ENCODE results near the gene PPP1R1B. TPM values are rescaled to one million over a fixed set of nuclear protein-coding genes. Genes with fewer than 3 reads are reported as not detected.

The PPP1R1B gene
- total RNA-seq, 1 donor from 2014 or later: 0.15 TPM

DNA sequence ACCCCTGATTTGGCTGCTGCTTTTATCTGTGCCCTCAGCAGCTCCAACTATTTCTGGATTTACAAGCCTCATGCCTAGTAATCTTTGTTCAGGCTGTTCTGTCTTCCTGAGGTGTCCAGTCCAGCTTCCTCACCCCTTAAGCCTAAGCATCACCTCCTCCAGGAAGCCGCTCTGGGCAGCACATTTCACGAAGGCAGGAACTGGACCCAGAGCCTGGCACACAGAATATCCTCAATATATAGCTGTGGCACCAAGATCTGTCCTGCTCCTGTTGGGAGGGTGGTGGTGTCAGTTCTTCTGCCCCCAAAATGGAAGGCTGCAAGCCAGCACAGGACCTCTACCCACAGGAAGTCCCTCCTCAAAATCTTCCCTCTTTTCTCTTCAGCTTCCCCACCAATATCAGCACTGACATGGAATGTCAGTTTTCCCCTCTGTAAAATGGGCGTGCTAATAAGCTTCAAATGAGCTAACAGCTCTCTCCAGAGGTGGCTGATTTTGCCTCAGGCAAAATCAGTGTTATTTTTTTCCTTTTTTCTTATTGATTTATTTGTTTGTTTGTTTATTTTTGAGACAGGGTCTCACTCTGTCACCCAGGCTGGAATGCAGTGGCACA is 12.1 kb upstream of the PPP1R1B start:
- DNase-seq (ENCODE audit: low read depth): no peak

DNA sequence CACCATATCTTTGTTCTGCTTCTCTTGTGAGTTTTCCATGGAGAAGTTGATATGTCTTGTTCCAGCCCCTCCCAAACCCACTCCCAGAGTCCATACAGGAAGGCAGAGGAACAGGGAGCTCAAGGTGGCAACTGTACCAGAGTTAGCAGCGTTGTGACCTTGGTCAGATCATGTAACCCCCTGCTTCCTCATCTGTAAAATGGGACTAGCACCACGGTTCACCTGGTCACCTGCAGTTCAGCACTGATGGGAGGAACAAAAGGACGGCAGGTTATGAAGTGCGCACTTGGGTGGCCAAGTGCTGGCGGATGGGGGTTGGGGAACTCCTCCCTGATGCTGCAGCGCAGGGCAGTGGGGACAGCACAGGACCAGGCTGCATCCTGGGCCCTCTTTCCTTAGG is 11.3 kb upstream of the PPP1R1B start:
- no peak for DNase-seq (ENCODE audit: low read depth)

DNA sequence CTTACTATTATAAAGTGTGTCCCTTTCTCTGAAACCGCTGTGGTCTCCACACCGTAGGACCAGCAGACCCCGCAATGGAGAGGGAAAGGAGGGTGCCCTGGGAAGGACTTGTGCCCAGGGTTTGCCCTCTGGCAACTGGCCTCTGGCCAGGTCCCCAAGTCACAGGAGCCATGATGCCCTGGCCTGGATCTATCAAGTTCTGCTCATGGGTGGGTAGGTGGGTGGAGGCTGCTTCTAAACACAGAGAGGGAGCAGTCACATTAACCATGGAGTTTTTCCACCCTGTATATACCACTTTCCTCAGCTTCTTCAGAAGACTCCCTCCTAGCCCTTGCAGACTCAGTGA is 9.7 kb upstream of the PPP1R1B start:
- DNase-seq (ENCODE audit: low read depth): no peak

DNA sequence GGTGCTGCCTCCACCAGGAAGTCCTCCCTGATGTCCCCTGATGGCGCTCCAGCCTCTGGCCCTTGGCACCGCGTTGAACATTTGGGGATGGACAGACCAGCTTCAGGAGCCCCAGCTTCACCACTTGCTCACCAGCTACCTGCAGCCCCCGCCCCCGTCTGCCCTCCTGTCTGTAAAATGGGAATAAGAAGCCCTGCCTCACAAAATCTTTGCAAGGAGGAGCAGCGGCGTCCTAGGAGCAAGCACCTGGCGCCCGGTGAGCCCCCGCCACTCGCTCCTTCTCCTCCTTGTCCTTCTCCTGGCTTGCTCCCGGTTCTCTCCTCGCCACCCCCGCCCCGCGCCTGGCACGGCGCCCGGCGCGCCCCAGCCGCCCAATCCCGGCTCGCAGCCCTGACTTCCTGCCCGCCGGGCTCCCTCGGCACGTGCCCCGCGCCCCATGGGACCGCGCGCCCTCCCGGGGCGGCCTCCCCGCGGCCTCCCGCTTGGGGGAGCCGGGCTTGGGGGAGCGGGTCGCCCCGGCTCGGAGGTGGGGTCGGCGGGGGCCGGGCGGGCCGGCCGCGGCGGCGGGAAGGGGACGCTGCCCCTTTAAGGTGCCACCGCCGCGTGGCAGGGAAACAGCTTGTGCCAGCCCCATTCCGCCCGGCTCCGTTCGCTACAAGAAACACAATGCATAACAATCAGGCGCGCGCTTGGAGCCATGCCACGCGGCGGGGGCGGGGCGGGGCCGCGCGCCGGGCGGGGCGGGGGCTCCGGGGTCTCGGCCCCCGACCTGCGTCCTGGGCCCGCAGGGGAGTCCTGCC is 9.1 kb upstream of the PPP1R1B start:
- DNase-seq (ENCODE audit: low read depth): peak; percentile 40

- DNase-seq (ENCODE audit: low read depth): no peak
Measured at GRCh38 chr17:39618246-39618913, 8.4 kb upstream of the PPP1R1B start.

GRCh38 chr17:39618956-39619785 is 7.6 kb upstream of the PPP1R1B start:
- DNase-seq (ENCODE audit: low read depth): no peak

GRCh38 chr17:39619786-39620101 is 7.0 kb upstream of the PPP1R1B start:
- no peak for DNase-seq (ENCODE audit: low read depth)

DNA sequence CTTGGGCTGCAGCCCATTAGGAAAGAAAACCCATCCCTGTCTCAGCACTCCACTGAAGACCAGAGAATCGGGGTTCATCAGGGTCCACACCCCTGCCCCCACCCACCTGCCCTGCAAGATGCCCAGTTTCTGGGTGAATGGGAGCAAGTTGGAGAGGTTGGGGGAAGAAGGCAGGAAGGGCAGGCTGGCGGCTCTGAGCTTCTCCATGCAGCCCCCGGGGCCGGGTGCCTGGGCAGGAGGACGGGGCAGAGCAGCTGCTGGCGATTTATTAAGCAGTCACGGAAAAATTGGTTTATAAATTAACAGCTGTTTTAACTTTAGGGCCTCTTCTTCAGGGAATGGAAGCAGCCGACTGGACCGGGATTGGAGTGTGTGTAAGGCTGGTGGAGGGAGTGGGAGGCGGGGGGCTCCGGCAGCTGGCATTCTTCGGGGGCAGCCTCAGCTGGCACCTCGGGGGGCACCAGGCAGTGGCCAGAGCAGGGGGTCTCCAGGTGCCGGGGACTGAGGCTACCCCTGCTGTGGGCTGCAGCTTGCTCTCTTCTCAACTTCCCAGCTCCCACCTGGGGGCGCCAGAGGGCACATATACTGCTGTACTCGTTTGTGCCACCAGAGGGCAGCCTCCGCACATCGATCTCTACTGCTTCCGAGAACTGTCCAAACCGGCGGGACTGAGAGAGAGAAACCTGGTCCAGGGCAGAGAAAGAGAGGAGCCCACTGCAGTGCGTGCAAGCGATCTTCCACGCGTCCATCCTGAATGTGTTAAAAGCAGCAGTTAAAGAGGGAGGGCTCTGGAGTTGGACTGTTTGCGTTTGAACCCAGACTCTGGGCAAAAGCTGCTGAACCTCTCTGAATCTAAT is 5.0 kb upstream of the PPP1R1B start:
- peak; percentile 52 for DNase-seq (ENCODE audit: low read depth)

- no peak for DNase-seq (ENCODE audit: low read depth)
Measured at GRCh38 chr17:39622380-39623006, 4.3 kb upstream of the PPP1R1B start.

GRCh38 chr17:39623356-39623950 is 3.3 kb upstream of the PPP1R1B start:
- DNase-seq (ENCODE audit: low read depth): peak; percentile 42

GRCh38 chr17:39624313-39624712 is 2.4 kb upstream of the PPP1R1B start:
- DNase-seq (ENCODE audit: low read depth): no peak

- no peak for DNase-seq (ENCODE audit: low read depth)
Measured at GRCh38 chr17:39625198-39625785, 1.5 kb upstream of the PPP1R1B start.

DNA sequence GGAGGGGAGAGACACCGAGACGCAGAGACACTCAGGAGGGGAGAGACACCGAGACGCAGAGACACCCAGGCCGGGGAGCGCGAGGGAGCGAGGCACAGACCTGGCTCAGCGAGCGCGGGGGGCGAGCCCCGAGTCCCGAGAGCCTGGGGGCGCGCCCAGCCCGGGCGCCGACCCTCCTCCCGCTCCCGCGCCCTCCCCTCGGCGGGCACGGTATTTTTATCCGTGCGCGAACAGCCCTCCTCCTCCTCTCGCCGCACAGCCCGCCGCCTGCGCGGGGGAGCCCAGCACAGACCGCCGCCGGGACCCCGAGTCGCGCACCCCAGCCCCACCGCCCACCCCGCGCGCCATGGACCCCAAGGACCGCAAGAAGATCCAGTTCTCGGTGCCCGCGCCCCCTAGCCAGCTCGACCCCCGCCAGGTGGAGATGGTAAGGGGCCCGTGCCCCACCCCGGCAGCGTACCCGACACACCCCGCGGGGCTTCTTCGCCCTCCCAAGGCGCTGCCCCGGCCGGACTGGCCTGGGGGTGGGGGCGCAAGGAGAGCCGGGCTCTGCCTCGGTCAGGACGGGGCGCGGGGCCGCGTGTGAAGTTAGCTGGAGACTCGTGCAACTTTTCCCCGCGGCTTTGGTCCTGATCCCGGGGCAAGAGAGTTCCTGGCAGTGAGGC is 427 bp downstream of the PPP1R1B start:
- DNase-seq (ENCODE audit: low read depth): no peak

GRCh38 chr17:39627712-39628516 is 1.2 kb downstream of the PPP1R1B start:
- DNase-seq (ENCODE audit: low read depth): no peak

DNA sequence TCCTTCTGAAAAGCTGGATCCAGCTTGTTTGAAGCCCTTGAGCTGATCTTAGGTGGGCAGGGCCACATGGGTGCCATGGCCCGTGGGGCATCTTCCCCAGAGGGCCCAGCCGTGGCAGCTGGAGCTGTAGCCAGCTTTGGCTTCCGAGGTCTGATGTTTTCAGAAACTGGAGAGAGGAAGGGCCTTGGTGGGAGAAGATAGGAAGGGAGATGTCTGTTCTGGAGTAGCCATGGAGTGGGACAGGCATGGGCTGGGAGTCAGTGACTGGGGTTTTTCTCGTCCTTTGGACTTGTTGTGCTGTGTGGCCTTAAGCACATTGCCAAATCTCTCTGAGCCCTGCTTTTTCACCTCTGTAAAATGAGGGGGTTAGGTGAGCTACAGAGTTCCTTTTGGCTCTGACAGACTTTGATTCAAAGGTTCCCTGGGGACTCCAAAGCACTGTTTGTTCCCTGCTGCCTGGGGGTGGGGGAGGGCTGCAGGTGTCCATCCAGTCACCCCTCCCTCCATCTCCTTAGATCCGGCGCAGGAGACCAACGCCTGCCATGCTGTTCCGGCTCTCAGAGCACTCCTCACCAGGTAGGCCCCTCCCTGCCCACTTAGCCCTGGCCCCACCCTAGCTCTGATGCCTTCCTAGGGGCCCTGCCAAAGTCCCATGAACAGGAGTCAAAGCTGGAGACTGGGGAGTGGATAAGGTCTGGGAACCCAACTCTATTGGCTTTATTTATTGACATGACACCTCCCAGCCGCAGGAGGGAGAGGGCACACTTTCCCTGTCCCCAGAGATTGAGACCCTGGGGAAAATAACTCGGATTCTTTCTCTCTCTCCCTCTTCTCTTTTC is 2.1 kb downstream of the PPP1R1B start:
- DNase-seq (ENCODE audit: low read depth): no peak

- DNase-seq (ENCODE audit: low read depth): no peak
Measured at GRCh38 chr17:39629494-39629880, 2.7 kb downstream of the PPP1R1B start.

DNA sequence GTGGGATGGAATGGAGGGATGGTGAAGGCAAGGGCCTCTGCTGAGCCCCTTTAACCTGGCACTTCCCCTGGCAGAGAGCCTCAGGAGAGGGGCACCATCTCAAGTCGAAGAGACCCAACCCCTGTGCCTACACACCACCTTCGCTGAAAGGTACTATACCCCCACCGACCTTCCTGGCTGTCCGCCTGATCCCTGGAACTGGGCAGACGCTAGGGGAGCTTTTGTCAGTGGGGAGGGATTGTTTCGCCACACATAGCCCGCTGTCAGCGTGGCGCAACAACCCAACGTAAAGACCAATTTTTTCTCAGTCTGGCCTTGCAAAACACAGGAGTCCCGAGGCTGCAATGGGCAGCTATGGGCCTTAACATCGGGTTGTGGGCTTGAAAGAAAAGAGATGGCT is 3.1 kb downstream of the PPP1R1B start:
- no peak for DNase-seq (ENCODE audit: low read depth)

GRCh38 chr17:39631403-39631802 is 4.7 kb downstream of the PPP1R1B start:
- peak; percentile 33 for DNase-seq (ENCODE audit: low read depth)

Data from renal cortical epithelial cell (primary cell).